HCT116 (cell line): ENCODE data around the gene GNB1L.

ENCODE experiments used
- CEBPB ChIP-seq: IDR thresholded peaks from 2 replicates; pipeline ENCODE4 v1.6.1; 2012; ENCODE audit warnings: low read depth
- CTCF ChIP-seq, 3 experiments: fragments of 200-600 bp in 1 of 3; sonication (generic) in 1 of 3; IDR thresholded peaks in 2 of 3; conservative IDR thresholded peaks in 1 of 3; 2 replicates each; pipeline ENCODE4 v1.5.1; 2012 to 2017; ENCODE audit warnings: low read depth in 2 of 3, low read length in 2 of 3, antibody characterized with exemption in 1 of 3, borderline replicate concordance in 1 of 3, control low read depth in 1 of 3, mild to moderate bottlenecking in 1 of 3, mixed read lengths in 1 of 3, mixed run types in 1 of 3, moderate library complexity in 1 of 3; ENCODE audit not compliant: insufficient read depth in 1 of 3
- EZH2 ChIP-seq: fragments of 200-600 bp; sonication (generic); IDR thresholded peaks from 2 replicates; pipeline ENCODE4 v1.6.1; 2017; ENCODE audit warnings: antibody characterized with exemption, mixed run types
- EZH2phosphoT487 ChIP-seq: fragments of 200-600 bp; IDR thresholded peaks from 2 replicates; pipeline ENCODE4 v1.6.1; 2018; ENCODE audit warnings: antibody characterized with exemption, borderline replicate concordance
- FOSL1 ChIP-seq: IDR thresholded peaks from 2 replicates; pipeline ENCODE4 v1.6.1; 2012; ENCODE audit warnings: low read depth
- MAX ChIP-seq: IDR thresholded peaks from 2 replicates; pipeline ENCODE4 v1.6.1; 2012
- POLR2A ChIP-seq: IDR thresholded peaks from 2 replicates; pipeline ENCODE4 v1.7.0; 2011; ENCODE audit warnings: borderline replicate concordance; ENCODE audit not compliant: insufficient read depth, insufficient read length; ENCODE audit errors: extremely low read depth
- POLR2AphosphoS5 ChIP-seq: IDR thresholded peaks from 2 replicates; pipeline ENCODE4 v1.6.1; 2011; ENCODE audit warnings: mild to moderate bottlenecking, low read depth, low read length, moderate library complexity
- RAD21 ChIP-seq: IDR thresholded peaks from 2 replicates; pipeline ENCODE4 v1.6.1; 2012; ENCODE audit warnings: low read depth, mild to moderate bottlenecking
- YY1 ChIP-seq: IDR thresholded peaks from 2 replicates; pipeline ENCODE4 v1.6.1; 2011; ENCODE audit warnings: low read length, low read depth, moderate library complexity, mild to moderate bottlenecking; ENCODE audit not compliant: insufficient replicate concordance; ENCODE audit errors: extremely low read depth

- TF ChIP-seq CTCF (IDR thresholded peaks at IDR 0.05 in 2 of 3, conservative IDR thresholded peaks at IDR 0.05 in 1 of 3; ENCODE audit: borderline replicate concordance in 1 of 3, insufficient read depth in 1 of 3, low read depth in 2 of 3, low read length in 2 of 3): no peak
- no peak for TF ChIP-seq CEBPB
- no peak for TF ChIP-seq EZH2
- TF ChIP-seq MAX: no peak
- TF ChIP-seq YY1: no peak
- no peak for TF ChIP-seq EZH2phosphoT487
- no peak for TF ChIP-seq POLR2AphosphoS5
- TF ChIP-seq POLR2A: no peak
- TF ChIP-seq RAD21: no peak
- TF ChIP-seq FOSL1: no peak
These were observed 43.5 kb downstream of the GNB1L start for GRCh38 chr22:19811211-19811621.
